ENCODE data around the gene NDUFS4.

- TF ChIP-seq CTCF (conservative IDR thresholded peaks at IDR 0.05 in 1 of 2, IDR thresholded peaks at IDR 0.05 in 1 of 2; ENCODE audit: low read depth in 1 of 2, low read length in 2 of 2) (no peak), EZH2 (IDR thresholded peaks at IDR 0.05; ENCODE audit: low read length, missing control alignments) (no peak)
Measured at GRCh38 chr5:53590759-53591158, 30.3 kb downstream of the NDUFS4 start.

Data from fibroblast of lung (primary cell).